GM12878 (cell line): ENCODE results near the gene OVOL3. TPM values are rescaled to one million over a fixed set of nuclear protein-coding genes. Genes with fewer than 3 reads are reported as not detected.

Experiments
- ATAC-seq: fragments of 200-7000 bp; cut with Tn5 transposase; 3 replicates; pipeline ENCODE4 v1.9.1; 2020; ENCODE audit warnings: mild to moderate bottlenecking, moderate library complexity
- BruUV-seq: library from RNA; stranded (reverse); fragments of 400-500 nt; replicated peaks from 2 replicates; lab custom pipeline; 2021; lab: Mats Ljungman, UMichigan
- CTCF ChIA-PET: fragments of 300-600 bp; sonication (Branson Sonifier 250); formaldehyde crosslinking; extraction: SDS; loops from one replicate; lab custom pipeline; 2021; ENCODE audit warnings: inconsistent platforms; lab: Yijun Ruan, JAX
- POLR2A ChIA-PET: fragments of 350-600 bp; formaldehyde crosslinking; extraction: SDS; loops from one replicate; lab custom pipeline; 2021; ENCODE audit warnings: inconsistent platforms; lab: Charles Lee
- RAD21 ChIA-PET: fragments of 300-600 bp; sonication (Branson Sonifier 250); formaldehyde crosslinking; loops from one replicate; lab custom pipeline; 2023; ENCODE audit warnings: antibody characterized with exemption; ENCODE audit not compliant: unreplicated experiment; lab: Charles Lee
- SMC1A ChIA-PET: fragments of 300-600 bp; sonication (Branson Sonifier 250); formaldehyde crosslinking; loops from one replicate; lab custom pipeline; 2023; ENCODE audit not compliant: unreplicated experiment, uncharacterized antibody; lab: Charles Lee
- DNase-seq: peaks from one replicate; pipeline ENCODE4 v3.0.0-alpha.2; 2011; ENCODE audit warnings: low read depth, low spot score
- FAIRE-seq: peaks from 3 replicates; lab custom pipeline; 2011; peaks lifted over from hg19 to GRCh38; lab: Jason Lieb, UNC
- H2AFZ ChIP-seq: 2 replicates; pipeline ENCODE4 v1.6.0; 2011; ENCODE audit warnings: low read depth, low read length, control low read depth; ENCODE audit not compliant: control insufficient read depth
- H3K27ac ChIP-seq: 2 replicates; pipeline ENCODE4 v1.5.1; 2011; ENCODE audit warnings: control low read depth; ENCODE audit not compliant: control insufficient read depth, insufficient read depth
- H3K27me3 ChIP-seq, 2 experiments: replicated peaks in 1 of 2; 2 replicates each; pipeline versions ENCODE4 v1.6.0 to v1.6.1; 2011; ENCODE audit warnings: low read length in 1 of 2; ENCODE audit not compliant: control insufficient read depth in 2 of 2, insufficient read depth in 2 of 2
- H3K36me3 ChIP-seq, 2 experiments: 2 replicates each; pipeline ENCODE4 v1.5.1; 2011; ENCODE audit warnings: low read length in 1 of 2; ENCODE audit not compliant: control insufficient read depth in 2 of 2, insufficient read depth in 2 of 2
- H3K4me1 ChIP-seq: 2 replicates; pipeline ENCODE4 v1.6.1; 2011; ENCODE audit warnings: mild to moderate bottlenecking, low read length, moderate library complexity, mixed read lengths; ENCODE audit not compliant: control insufficient read depth, insufficient read depth
- H3K4me2 ChIP-seq: 2 replicates; pipeline ENCODE4 v1.6.0; 2011; ENCODE audit warnings: control low read depth; ENCODE audit not compliant: control insufficient read depth, insufficient read depth
- H3K4me3 ChIP-seq: fragments of 200-600 bp; sonication (generic); 2 replicates; pipeline ENCODE4 v1.5.1; 2016
- H3K79me2 ChIP-seq: 2 replicates; pipeline ENCODE4 v1.6.0; 2011; ENCODE audit warnings: low read length; ENCODE audit not compliant: control insufficient read depth, insufficient read depth
- H3K9ac ChIP-seq: 2 replicates; pipeline ENCODE4 v1.8.0; 2011; ENCODE audit warnings: low read length, control low read depth, mixed read lengths; ENCODE audit not compliant: control insufficient read depth, insufficient read depth
- H3K9me3 ChIP-seq: replicated peaks from 3 replicates; pipeline ENCODE4 v1.5.1; 2011; ENCODE audit warnings: mild to moderate bottlenecking, low read length; ENCODE audit not compliant: control insufficient read depth, insufficient read depth
- H4K20me1 ChIP-seq: 2 replicates; pipeline ENCODE4 v1.6.0; 2011; ENCODE audit not compliant: control insufficient read depth, insufficient read depth
- BCL11A ChIP-seq: IDR thresholded peaks from 2 replicates; pipeline ENCODE4 v1.6.1; 2011; ENCODE audit warnings: low read depth, low read length
- IKZF1 ChIP-seq: fragments of 450-650 bp; conservative IDR thresholded peaks from 2 replicates; pipeline ENCODE4 v1.6.1; 2017; ENCODE audit warnings: antibody characterized with exemption, mild to moderate bottlenecking
- POLR2A ChIP-seq: IDR thresholded peaks from 2 replicates; pipeline ENCODE4 v1.6.1; 2011; ENCODE audit warnings: low read depth, mild to moderate bottlenecking, low read length
- POU2F2 ChIP-seq: IDR thresholded peaks from 3 replicates; pipeline ENCODE4 v1.6.1; 2011; ENCODE audit warnings: low read depth, mild to moderate bottlenecking, low read length, borderline replicate concordance
- SP1 ChIP-seq: IDR thresholded peaks from one replicate; pipeline ENCODE4 v1.6.1; 2011; ENCODE audit warnings: low read depth, low read length
- WGBS: methylation state at CpG from one replicate; pipeline ENCODE4 v1.1.6; 2016; ENCODE audit warnings: low lambda C conversion rate; ENCODE audit not compliant: insufficient replicate concordance, insufficient coverage; ENCODE audit errors: missing lambda C conversion rate; 5-methylcytosine and 5-hydroxymethylcytosine counted together
- in situ Hi-C: fragments of 300-500 bp; cut with MboI; formaldehyde crosslinking; loops from 9 replicates; pipeline ENCODE4 v1.14.3; 2018; ENCODE audit warnings: mixed read lengths
- intact Hi-C: fragments of 100-400 bp; cut with micrococcal nuclease; formaldehyde crosslinking; loops from one replicate; pipeline ENCODE4 v1.14.2; 2022; ENCODE audit not compliant: unreplicated experiment
- polyA plus RNA-seq, 11 experiments: library from polyadenylated mRNA; depleted of rRNA in 4 of 11; unstranded in 6 of 11; stranded (reverse) in 5 of 11; fragments of >200 nt; fragmentation: Nextera tagmentation in 4 of 11; fragmentation: Illumina TruSeq in 1 of 11; extraction: Ambion mirVana in 4 of 11; extraction: Trizol in 1 of 11; gene quantifications; 1 replicate in 1 of 11; 2 replicates in 10 of 11; pipeline versions ENCODE4 v1.2.1 to v1.2.3, GENCODE V29; 2011 to 2016; ENCODE audit warnings: inconsistent platforms in 2 of 11, missing spikeins in 2 of 11, low read depth in 1 of 11
- total RNA-seq, 4 experiments: library from RNA; depleted of rRNA in 3 of 4; stranded (reverse); fragments of >200 nt in 3 of 4; fragmentation: Illumina TruSeq in 1 of 4; extraction: Trizol in 1 of 4; gene quantifications; 2 replicates each; pipeline versions ENCODE4 v1.2.1 to v1.2.3, GENCODE V29; 2013 to 2021
- TF ChIP-seq, protein P1 (sequence below): IDR thresholded peaks from 2 replicates; pipeline ENCODE4 v1.6.1; 2011; ENCODE audit warnings: low read depth, mild to moderate bottlenecking, low read length, moderate library complexity, borderline replicate concordance; ENCODE audit errors: extremely low read depth
- TF ChIP-seq, protein P2 (sequence below): fragments of 450-650 bp; IDR thresholded peaks from 2 replicates; pipeline ENCODE4 v1.6.1; 2017; ENCODE audit warnings: antibody characterized with exemption, mild to moderate bottlenecking, moderate library complexity
- TF ChIP-seq, protein P3 (sequence below): fragments of 450-650 bp; IDR thresholded peaks from 2 replicates; pipeline ENCODE4 v1.6.1; 2017; ENCODE audit warnings: mild to moderate bottlenecking, low read depth, inconsistent platforms; ENCODE audit not compliant: poor library complexity, severe bottlenecking
- TF ChIP-seq, protein P4 (sequence below): fragments of 450-650 bp; formaldehyde crosslinking; IDR thresholded peaks from 2 replicates; pipeline ENCODE4 v1.5.0; 2022; ENCODE audit warnings: mild to moderate bottlenecking, missing genetic modification characterization

OVOL3 gene
- total and polyA plus RNA-seq, 10 of the 15 experiments (the other 5 are each of a cell fraction or from before 2014, with no cell fraction given) = 0.43 TPM; not detected in 9

DNA sequence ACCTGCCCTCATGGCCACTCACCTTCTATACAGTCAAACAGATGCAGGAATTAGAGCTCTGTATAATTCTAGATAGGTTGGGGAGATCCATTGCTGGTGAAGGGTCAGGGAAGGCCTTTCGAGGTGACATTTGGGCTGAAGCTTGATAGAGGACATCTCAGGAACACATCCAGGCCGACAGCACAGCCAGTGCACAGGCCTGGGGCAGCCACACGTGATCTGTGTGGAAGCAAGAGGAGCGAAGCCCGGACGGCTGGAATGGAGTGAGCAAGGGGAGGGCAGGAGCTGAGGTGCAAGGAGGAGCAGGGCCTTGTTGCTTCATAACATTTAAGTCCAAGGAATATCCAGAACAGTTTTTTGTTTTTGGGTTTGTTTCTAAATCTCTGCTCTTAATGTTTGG lies 4.5 kb upstream of the OVOL3 start:
- no TSS peak for BruUV-seq
- Histone ChIP-seq H3K9ac (no peak overlapping the region), H3K4me1 (no peaks in the 10 kb centered on the region), H3K27me3 (no peaks in the 10 kb centered on the region), H3K4me3 (no peak overlapping the region), H3K27ac (no peak overlapping the region), H3K4me2 (no peak overlapping the region), H3K9me3 (no peaks in the 10 kb centered on the region), H4K20me1 (no peaks in the 10 kb centered on the region), H3K79me2 (no peaks in the 10 kb centered on the region), H2AFZ (no peak overlapping the region), H3K36me3 (peaks cover 4 to 23% of the 10 kb centered on the region in 2 experiments; a peak in 3 of 4 replicates)
- ATAC-seq (no peak), DNase-seq (no peak), FAIRE-seq (no peak)
- ChIA-PET POLR2A (no interaction called here), CTCF (no interaction called here), SMC1A (interaction anchor here (0.6 kb wide), 1 partner anchor 361 kb away, joined by 3 read pairs; no protein-coding TSS in a partner anchor), RAD21 (no interaction called here)
- 89% methylated on average over 6 of the region's 6 CpGs for whole genome bisulfite sequencing
- TF ChIP-seq, protein P1, sequence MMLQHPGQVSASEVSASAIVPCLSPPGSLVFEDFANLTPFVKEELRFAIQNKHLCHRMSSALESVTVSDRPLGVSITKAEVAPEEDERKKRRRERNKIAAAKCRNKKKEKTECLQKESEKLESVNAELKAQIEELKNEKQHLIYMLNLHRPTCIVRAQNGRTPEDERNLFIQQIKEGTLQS = no peak
- peak; percentile 23; the same call in 1 of the 2 replicates for TF ChIP-seq POLR2A
- intact Hi-C loops (no loop called here), in situ Hi-C loops (no loop called here)

DNA sequence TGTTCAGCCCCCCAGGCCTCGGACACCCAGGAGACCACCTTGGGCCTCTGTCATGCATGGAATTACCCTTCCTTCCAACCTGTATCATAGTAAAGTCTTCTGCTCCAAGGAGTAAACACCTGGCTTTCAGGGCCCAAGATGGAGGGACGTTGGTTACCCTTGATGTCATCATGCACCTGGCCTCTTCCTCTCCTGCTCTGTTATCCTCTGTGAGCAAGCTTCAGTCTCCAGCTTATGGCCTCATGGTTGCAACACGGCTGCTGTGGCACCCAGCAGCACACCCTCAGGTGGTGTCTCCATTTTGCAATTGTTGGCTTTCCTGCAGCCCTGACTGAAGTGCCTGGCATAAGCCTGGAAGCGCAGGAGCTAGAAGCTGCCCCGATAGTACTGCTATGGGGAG lies 4.0 kb upstream of the OVOL3 start:
- Histone ChIP-seq H3K9me3 (no peaks in the 10 kb centered on the region), H3K79me2 (no peaks in the 10 kb centered on the region), H3K4me3 (no peak overlapping the region), H3K4me2 (no peak overlapping the region), H3K36me3 (peaks cover 4 to 18% of the 10 kb centered on the region in 2 experiments; a peak in 3 of 4 replicates), H3K27me3 (no peaks in the 10 kb centered on the region), H3K4me1 (no peaks in the 10 kb centered on the region), H2AFZ (no peak overlapping the region), H4K20me1 (no peaks in the 10 kb centered on the region), H3K27ac (no peak overlapping the region), H3K9ac (no peak overlapping the region)
- ChIA-PET CTCF (no interaction called here), SMC1A (no interaction called here), POLR2A (no interaction called here), RAD21 (no interaction called here)
- 89% methylated on average over 5 of the region's 5 CpGs for WGBS
- intact Hi-C loops = no loop called here
- ATAC-seq = no peak
- no peak for FAIRE-seq
- BruUV-seq = no TSS peak
- DNase-seq = no peak
- in situ Hi-C loops = no loop called here
- TF ChIP-seq POU2F2 (no peak), POLR2A (no peak), IKZF1 (no peak), SP1 (no peak), BCL11A (no peak)
- TF ChIP-seq, protein P2, sequence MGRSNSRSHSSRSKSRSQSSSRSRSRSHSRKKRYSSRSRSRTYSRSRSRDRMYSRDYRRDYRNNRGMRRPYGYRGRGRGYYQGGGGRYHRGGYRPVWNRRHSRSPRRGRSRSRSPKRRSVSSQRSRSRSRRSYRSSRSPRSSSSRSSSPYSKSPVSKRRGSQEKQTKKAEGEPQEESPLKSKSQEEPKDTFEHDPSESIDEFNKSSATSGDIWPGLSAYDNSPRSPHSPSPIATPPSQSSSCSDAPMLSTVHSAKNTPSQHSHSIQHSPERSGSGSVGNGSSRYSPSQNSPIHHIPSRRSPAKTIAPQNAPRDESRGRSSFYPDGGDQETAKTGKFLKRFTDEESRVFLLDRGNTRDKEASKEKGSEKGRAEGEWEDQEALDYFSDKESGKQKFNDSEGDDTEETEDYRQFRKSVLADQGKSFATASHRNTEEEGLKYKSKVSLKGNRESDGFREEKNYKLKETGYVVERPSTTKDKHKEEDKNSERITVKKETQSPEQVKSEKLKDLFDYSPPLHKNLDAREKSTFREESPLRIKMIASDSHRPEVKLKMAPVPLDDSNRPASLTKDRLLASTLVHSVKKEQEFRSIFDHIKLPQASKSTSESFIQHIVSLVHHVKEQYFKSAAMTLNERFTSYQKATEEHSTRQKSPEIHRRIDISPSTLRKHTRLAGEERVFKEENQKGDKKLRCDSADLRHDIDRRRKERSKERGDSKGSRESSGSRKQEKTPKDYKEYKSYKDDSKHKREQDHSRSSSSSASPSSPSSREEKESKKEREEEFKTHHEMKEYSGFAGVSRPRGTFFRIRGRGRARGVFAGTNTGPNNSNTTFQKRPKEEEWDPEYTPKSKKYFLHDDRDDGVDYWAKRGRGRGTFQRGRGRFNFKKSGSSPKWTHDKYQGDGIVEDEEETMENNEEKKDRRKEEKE = no peak
- TF ChIP-seq, protein P3, sequence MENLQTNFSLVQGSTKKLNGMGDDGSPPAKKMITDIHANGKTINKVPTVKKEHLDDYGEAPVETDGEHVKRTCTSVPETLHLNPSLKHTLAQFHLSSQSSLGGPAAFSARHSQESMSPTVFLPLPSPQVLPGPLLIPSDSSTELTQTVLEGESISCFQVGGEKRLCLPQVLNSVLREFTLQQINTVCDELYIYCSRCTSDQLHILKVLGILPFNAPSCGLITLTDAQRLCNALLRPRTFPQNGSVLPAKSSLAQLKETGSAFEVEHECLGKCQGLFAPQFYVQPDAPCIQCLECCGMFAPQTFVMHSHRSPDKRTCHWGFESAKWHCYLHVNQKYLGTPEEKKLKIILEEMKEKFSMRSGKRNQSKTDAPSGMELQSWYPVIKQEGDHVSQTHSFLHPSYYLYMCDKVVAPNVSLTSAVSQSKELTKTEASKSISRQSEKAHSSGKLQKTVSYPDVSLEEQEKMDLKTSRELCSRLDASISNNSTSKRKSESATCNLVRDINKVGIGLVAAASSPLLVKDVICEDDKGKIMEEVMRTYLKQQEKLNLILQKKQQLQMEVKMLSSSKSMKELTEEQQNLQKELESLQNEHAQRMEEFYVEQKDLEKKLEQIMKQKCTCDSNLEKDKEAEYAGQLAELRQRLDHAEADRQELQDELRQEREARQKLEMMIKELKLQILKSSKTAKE = no peak
- TF ChIP-seq, protein P4, sequence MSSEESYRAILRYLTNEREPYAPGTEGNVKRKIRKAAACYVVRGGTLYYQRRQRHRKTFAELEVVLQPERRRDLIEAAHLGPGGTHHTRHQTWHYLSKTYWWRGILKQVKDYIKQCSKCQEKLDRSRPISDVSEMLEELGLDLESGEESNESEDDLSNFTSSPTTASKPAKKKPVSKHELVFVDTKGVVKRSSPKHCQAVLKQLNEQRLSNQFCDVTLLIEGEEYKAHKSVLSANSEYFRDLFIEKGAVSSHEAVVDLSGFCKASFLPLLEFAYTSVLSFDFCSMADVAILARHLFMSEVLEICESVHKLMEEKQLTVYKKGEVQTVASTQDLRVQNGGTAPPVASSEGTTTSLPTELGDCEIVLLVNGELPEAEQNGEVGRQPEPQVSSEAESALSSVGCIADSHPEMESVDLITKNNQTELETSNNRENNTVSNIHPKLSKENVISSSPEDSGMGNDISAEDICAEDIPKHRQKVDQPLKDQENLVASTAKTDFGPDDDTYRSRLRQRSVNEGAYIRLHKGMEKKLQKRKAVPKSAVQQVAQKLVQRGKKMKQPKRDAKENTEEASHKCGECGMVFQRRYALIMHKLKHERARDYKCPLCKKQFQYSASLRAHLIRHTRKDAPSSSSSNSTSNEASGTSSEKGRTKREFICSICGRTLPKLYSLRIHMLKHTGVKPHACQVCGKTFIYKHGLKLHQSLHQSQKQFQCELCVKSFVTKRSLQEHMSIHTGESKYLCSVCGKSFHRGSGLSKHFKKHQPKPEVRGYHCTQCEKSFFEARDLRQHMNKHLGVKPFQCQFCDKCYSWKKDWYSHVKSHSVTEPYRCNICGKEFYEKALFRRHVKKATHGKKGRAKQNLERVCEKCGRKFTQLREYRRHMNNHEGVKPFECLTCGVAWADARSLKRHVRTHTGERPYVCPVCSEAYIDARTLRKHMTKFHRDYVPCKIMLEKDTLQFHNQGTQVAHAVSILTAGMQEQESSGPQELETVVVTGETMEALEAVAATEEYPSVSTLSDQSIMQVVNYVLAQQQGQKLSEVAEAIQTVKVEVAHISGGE (CRISPR knock-in tag) = no peak
